Measurements from ENCODE around the gene EXOSC2.

EXOSC2 gene

GRCh38 chr9:130698514-130698913 lies 4.9 kb downstream of the EXOSC2 start:
- DNase-seq = no peak

DNA sequence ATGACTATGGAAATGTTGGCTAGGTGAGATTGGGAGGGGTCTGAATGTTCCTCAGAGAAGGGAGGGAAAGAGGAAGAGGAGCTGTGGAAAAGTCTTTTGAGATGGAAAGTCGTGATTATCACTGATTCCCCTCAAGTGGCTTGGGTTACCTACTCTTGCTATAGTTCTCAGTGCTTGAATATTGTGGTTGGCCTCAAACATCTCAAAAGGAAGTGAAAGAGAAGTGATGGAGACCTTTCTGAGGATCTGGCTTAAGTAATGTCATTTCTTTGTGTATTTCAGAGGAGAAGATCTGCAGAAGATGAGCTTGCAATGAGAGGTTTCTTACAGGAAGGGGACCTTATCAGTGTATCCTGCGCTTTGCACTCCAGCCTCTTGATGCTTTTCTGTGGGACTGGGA lies 5.5 kb downstream of the EXOSC2 start:
- DNase-seq = no peak

GRCh38 chr9:130701059-130702022 lies 7.8 kb downstream of the EXOSC2 start:
- DNase-seq = peak; percentile 26

- no peak for DNase-seq
Observed at GRCh38 chr9:130703501-130703900, 9.9 kb downstream of the EXOSC2 start.

DNA sequence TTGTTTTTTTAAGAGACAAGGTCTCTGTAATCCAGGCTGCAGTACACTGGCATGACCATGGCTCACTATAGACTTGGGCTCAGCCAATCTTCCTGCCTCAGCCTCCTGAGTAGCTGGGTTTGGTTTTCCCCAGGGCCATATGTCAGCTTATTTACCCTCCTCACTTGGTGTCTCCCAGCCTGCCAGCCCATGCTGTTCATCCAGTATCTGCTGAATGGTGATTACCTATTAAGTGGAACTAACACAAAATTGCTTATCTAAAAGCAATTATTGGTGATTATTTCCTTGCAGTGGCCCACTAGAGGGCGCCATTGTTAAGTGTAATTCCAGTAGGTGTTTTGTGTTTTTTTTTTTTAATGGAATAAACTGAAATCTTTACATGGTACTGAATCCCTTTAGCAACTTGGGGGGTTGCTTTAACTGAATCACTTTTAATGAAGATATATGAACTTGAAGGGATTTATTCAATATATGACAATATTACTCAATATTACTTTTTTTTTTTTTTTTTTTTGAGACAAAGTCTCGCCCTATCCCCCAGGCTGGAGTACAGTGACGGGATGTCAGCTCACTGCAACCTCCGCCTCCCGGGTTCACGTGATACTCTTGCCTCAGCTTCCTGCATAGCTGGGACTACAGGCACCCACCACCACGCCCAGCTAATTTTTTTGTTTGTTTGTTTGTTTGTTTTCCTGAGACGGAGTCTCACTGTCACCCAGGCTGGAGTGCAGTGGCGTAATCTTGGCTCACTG lies 13.8 kb downstream of the EXOSC2 start:
- no peak for DNase-seq

DNA sequence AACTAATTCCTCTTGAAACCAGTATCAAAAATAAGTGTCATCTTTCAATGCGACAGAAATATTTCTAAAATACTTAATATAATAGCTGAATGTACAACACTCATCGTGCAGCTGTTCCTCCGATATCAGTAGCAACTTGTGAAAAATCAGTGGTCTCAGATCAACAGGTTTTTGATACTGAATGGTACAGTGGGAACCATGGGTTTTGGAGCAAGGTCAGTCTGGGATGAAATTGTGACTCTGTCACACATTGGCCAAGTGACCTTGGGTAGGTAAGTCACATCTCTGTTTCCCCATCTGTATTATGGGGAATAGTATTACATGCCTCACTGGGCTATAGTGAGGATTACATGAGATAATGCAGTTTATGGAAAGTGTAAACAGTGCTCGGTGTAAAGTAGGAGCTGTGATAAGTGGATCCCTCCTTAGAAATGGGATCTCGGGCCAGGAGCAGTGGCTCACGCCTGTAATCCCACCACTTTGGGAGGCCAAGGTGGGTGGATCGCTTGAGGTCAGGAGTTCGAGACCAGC lies 17.3 kb downstream of the EXOSC2 start:
- DNase-seq = no peak

GRCh38 chr9:130711469-130711868 lies 17.9 kb downstream of the EXOSC2 start:
- DNase-seq = no peak

GRCh38 chr9:130712564-130713285 lies 19.1 kb downstream of the EXOSC2 start:
- peak; percentile 95 for DNase-seq

DNA sequence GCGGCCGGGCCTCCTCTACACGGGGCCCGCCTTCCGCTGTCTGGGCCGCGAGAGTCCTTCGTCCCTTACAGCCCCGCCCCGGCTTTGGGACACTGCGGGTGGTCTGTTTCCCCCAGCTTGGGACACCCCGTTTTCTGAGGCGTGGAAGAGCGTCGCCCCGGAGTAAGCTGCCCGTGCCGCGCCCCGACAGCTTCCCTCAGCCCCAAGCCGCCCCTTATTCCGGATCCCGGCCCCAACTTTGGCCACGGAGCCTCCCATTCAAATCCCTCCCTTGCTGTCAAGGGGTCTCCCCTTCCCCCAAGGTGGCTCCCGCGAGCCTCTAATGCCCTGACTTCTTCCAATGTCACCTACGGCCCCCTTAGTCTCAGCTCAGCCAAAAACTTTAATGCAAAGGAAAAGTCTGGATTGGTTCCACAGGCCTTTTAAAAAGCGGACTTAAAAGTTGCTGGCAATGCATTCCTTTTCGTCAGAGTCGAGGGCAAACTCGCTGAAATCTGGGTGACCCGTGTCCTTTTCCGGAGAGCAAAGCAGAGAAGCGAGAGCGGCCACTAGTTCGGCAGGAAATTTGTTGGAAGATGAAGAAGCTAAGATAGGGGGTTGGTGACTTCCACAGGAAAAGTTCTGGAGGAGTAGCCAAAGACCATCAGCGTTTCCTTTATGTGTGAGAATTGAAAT lies 19.8 kb downstream of the EXOSC2 start:
- DNase-seq = no peak

GRCh38 chr9:130714586-130715110 lies 21.1 kb downstream of the EXOSC2 start:
- DNase-seq = no peak

DNA sequence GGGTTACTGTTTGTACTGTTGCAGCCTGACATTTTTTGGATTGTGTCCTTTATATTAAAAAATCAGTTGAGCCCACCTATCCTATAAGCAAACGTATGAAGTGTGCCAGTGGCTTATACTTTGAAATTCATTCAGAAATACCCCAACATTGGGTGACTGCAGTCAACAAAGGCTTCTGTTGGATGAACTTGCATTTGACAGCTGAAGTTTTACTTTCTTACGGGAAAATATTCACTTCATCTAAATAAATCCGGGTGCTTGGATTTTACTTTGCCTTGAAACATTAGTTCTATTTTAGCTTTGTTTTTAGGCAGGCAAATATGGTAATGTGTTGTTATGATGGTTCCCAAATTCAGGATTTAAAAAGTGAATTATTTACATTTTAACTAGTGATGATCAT lies 21.7 kb downstream of the EXOSC2 start:
- DNase-seq = no peak

DNA sequence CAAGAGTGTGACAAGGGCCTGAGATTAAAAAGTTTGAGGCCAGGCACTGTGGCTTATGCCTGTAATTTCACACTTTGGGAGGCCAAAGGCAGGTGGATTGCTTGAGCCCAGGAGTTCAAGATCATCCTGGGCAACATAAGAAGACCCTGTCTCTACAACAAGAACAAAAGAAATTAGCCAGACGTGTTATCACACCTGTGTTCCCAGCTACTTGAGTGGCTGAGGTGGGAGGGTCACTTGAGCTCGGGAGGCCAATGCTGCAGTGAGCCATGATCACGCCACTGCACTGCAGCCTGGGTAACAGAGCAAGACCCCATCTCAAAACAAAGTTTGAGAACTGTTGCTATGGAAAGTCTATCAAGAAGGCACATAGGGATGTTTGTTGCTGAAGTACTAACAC lies 25.0 kb downstream of the EXOSC2 start:
- DNase-seq = no peak

DNA sequence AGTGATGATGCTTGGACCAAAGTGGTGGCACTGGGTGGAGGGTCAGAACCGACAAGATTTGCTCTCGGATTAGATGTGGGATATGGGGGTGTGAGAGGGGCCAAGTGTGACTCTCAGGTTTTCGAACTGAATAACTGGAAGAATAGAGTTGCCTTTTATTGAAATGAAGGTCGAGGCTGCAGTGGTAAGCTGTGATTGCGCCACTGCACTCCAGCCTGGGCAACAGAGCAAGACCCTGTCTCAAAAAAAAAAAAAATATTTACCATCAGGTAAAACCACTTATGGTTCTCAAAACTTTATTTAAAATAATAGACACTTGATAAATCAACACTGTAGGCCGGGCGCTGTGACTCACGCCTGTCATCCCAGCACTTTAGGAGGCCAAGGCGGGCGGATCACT lies 27.2 kb downstream of the EXOSC2 start:
- no peak for DNase-seq

- no peak for DNase-seq
Observed at GRCh38 chr9:130728721-130729120, 35.1 kb downstream of the EXOSC2 start.

DNA sequence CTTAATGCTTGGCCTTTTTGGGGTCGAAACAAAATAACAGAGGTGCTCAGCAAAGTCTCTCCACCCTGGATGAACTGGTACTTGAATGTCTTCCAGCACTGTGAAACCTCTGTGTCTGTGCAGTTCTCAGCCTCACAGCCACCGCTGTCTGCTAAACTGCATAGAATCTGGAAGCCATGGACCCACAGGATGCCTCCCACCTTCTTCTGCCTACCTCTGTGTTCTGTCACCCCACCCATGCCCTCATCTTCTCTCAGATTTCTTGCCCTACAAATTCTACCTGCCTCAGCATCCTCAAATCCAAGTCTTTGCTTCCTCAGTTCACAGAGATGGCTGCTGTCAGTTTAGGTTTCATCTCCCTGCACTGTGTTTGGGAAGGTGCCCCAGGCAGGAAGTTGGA lies 35.6 kb downstream of the EXOSC2 start:
- DNase-seq = no peak

DNA sequence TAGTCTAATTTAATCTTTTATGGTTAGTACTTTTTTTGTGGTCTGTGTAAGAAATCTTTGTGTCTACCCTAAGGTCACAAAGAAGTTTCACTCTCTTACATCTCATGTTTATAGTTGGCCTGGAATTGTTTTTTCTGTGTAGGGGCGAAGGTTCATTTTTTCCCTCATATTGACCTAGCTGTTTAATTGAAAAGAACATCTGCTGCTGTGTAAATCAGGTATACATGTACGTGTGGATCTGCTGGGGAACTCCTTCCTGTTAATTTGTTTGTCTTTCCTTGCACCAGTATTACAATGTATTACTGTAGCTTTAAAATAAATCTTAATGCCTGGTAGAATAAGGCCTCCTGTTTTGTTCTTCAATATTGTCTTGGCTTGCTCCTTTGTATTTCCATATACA lies 37.8 kb downstream of the EXOSC2 start:
- DNase-seq = no peak

DNA sequence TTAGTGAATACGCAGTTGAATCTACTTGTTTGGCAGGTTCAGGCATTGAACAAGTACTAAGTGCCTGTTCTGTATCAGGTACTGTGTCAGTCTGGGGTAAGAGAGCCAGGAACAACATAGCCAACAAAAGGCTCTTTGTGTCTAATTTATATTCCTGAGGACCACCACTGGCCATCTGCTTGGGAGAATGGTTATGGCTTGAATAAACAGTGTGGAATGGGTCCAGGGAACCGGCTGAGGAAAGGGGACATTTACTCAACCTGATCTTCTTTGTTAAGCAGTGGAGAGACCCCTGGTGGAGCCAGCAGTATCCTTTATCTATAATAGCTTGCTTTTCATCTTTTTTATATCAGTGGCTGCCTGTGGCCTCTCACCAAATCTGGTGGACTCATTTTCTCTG lies 38.6 kb downstream of the EXOSC2 start:
- no peak for DNase-seq

- no peak for DNase-seq
Observed at GRCh38 chr9:130732793-130733221, 39.2 kb downstream of the EXOSC2 start.

GRCh38 chr9:130735566-130735965 lies 42.0 kb downstream of the EXOSC2 start:
- no peak for DNase-seq

GRCh38 chr9:130736834-130737233 lies 43.3 kb downstream of the EXOSC2 start:
- no peak for DNase-seq

DNA sequence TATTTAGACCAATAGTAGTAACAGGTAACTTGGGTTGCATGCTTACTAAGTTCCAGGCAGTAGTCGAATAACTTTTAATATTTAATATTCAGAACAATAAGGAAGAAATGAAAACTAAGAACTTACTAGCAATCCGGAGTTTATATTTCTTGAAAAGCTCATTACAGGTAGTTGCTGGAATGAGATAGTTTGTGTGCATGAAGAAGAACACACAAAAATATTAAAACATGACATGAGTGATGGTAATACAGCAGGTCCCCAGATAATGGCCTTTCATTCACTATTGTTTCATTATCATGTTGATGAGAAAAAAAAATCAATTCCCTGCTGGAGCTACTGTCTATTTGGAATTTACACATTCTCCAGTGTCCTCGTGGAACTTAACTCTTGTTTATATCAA lies 44.7 kb downstream of the EXOSC2 start:
- DNase-seq = no peak

- no peak for DNase-seq
Observed at GRCh38 chr9:130739081-130739480, 45.5 kb downstream of the EXOSC2 start.
